IPS-20b (cell line): ENCODE measurements around the gene NDUFS4.

ENCODE experiments used
- H3K27ac ChIP-seq: one replicate; pipeline ENCODE4 v1.5.1; 2013; ENCODE audit warnings: low read length
- H3K27me3 ChIP-seq: 2 replicates; pipeline ENCODE4 v1.6.1; 2013; ENCODE audit warnings: mild to moderate bottlenecking, low read length, inconsistent platforms; ENCODE audit not compliant: insufficient read depth
- H3K36me3 ChIP-seq: 2 replicates; pipeline ENCODE4 v1.6.1; 2013; ENCODE audit warnings: low read depth, mild to moderate bottlenecking, inconsistent platforms, low read length, moderate library complexity; ENCODE audit not compliant: insufficient read depth
- H3K4me1 ChIP-seq: 2 replicates; pipeline ENCODE4 v1.6.1; 2013; ENCODE audit warnings: mild to moderate bottlenecking, control low read depth, inconsistent platforms, low read length, moderate library complexity; ENCODE audit not compliant: insufficient read depth
- H3K4me3 ChIP-seq: 2 replicates; pipeline ENCODE4 v1.5.1; 2013; ENCODE audit warnings: mild to moderate bottlenecking, low read length, inconsistent platforms
- H3K9ac ChIP-seq: 2 replicates; pipeline ENCODE4 v1.6.1; 2013; ENCODE audit warnings: low read depth, mild to moderate bottlenecking, inconsistent platforms, low read length, moderate library complexity
- H3K9me3 ChIP-seq: 2 replicates; pipeline ENCODE4 v1.6.1; 2013; ENCODE audit warnings: mild to moderate bottlenecking, low read depth, low read length, inconsistent platforms; ENCODE audit not compliant: insufficient read depth

The NDUFS4 gene

GRCh38 chr5:53549792-53550191 is 10.6 kb upstream of the NDUFS4 start:
- H3K4me1 ChIP-seq, result peaks cover 26% of the 10 kb centered on the region; the same call in 1 of the 2 replicates
- H3K36me3 ChIP-seq, result no peaks in the 10 kb centered on the region
- no peak overlapping the region for H3K4me3 ChIP-seq
- H3K9ac ChIP-seq, result no peak overlapping the region
- H3K27ac ChIP-seq, result no peak overlapping the region
- H3K27me3 ChIP-seq, result no peaks in the 10 kb centered on the region
- no peaks in the 10 kb centered on the region for H3K9me3 ChIP-seq

GRCh38 chr5:53552561-53552960 is 7.9 kb upstream of the NDUFS4 start:
- H3K9me3 ChIP-seq, result no peaks in the 10 kb centered on the region

DNA sequence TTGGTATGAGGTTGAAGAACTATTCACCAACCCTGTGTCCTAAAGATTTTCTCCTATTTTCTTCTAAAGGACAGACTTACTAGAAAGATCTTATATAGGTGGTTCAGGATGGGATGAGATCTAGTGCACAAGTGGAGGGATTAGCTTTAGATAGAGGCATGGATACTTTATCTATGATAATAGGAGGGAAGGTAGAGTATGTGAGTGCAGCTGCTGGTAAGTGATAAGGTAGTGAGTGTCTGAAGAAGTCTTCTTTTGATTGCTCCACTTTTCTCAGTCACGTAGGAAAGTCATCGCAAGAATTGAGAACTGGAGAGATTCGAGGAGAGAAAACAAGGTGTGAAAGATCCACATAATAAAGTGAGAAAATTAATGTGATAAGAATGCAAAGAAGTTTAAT is 6.0 kb upstream of the NDUFS4 start:
- Histone ChIP-seq H3K4me3 (no peak overlapping the region), H3K27ac (no peak overlapping the region)

More at GRCh38 chr5:53552561-53552960, 7.9 kb upstream of the NDUFS4 start:
- Histone ChIP-seq H3K36me3 (no peaks in the 10 kb centered on the region), H3K9ac (no peak overlapping the region), H3K4me3 (no peak overlapping the region), H3K27me3 (no peaks in the 10 kb centered on the region), H3K27ac (no peak overlapping the region), H3K4me1 (peaks cover under 1% of the 10 kb centered on the region; the same call in 1 of the 2 replicates)

DNA sequence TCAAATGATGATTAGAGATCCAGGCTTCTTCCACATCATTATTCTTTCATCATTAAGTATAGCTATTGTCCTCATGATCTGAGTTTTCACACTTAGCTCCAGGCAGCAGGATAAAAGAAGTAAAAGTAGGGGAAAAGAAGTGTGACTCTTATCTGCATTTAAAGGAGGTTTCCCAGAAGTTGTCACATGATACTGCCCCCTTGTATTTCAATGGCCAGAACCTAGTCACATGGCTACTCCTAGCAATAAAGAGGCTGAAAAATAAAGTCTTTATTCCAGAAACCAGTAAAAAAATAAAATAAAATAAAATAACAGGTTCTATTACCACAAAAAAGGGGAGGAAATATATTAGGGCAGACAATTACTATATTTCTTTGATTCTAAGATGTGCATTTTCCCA is 5.3 kb upstream of the NDUFS4 start:
- Histone ChIP-seq H3K9me3 (no peaks in the 10 kb centered on the region; the same call in 1 of the 2 replicates), H3K4me1 (peaks cover 1% of the 10 kb centered on the region; the same call in 1 of the 2 replicates), H3K27ac (no peak overlapping the region), H3K36me3 (no peaks in the 10 kb centered on the region), H3K27me3 (no peaks in the 10 kb centered on the region), H3K9ac (no peak overlapping the region), H3K4me3 (no peak overlapping the region)

More for the DNA sequence above, 6.0 kb upstream of the NDUFS4 start:
- H3K36me3 ChIP-seq, result no peaks in the 10 kb centered on the region
- no peaks in the 10 kb centered on the region; the same call in 1 of the 2 replicates for H3K9me3 ChIP-seq
- no peaks in the 10 kb centered on the region for H3K4me1 ChIP-seq
- no peaks in the 10 kb centered on the region for H3K27me3 ChIP-seq
- no peak overlapping the region for H3K9ac ChIP-seq

DNA sequence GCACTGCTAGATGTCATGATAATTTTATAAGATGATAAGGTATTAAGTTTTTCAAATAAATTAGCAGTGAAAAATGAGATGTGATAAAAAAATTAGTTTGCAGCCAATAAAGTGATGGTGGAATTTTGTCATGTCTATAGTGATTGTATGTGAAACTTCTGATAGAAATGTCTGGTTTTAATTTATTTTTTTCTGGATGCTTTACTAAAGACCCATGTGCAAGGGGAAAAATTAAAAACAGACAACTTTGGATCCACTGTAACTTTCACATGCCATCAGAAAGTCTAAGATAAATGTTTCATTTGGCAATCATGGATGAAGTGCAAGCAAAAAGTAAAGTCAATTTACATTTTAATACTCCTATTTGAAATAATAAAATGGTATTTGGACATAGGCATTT is 4.4 kb upstream of the NDUFS4 start:
- peaks cover 3% of the 10 kb centered on the region; the same call in 1 of the 2 replicates for H3K4me1 ChIP-seq
- no peaks in the 10 kb centered on the region for H3K27me3 ChIP-seq
- no peak overlapping the region for H3K4me3 ChIP-seq
- no peak overlapping the region for H3K9ac ChIP-seq
- H3K36me3 ChIP-seq, result no peaks in the 10 kb centered on the region
- no peaks in the 10 kb centered on the region; the same call in 1 of the 2 replicates for H3K9me3 ChIP-seq
- no peak overlapping the region for H3K27ac ChIP-seq

GRCh38 chr5:53557386-53557785 is 3.1 kb upstream of the NDUFS4 start:
- H3K27ac ChIP-seq, result no peak overlapping the region
- no peak overlapping the region for H3K9ac ChIP-seq
- H3K36me3 ChIP-seq, result no peaks in the 10 kb centered on the region
- H3K9me3 ChIP-seq, result no peaks in the 10 kb centered on the region; the same call in 1 of the 2 replicates
- H3K27me3 ChIP-seq, result no peaks in the 10 kb centered on the region
- no peak overlapping the region for H3K4me3 ChIP-seq
- peaks cover 9% of the 10 kb centered on the region; the same call in 1 of the 2 replicates for H3K4me1 ChIP-seq

GRCh38 chr5:53558966-53559365 is 1.5 kb upstream of the NDUFS4 start:
- Histone ChIP-seq H3K36me3 (no peaks in the 10 kb centered on the region), H3K9ac (no peak overlapping the region), H3K9me3 (no peaks in the 10 kb centered on the region; the same call in 1 of the 2 replicates), H3K27me3 (no peaks in the 10 kb centered on the region), H3K4me3 (no peak overlapping the region), H3K4me1 (peaks cover 9% of the 10 kb centered on the region; the same call in 1 of the 2 replicates), H3K27ac (no peak overlapping the region)

DNA sequence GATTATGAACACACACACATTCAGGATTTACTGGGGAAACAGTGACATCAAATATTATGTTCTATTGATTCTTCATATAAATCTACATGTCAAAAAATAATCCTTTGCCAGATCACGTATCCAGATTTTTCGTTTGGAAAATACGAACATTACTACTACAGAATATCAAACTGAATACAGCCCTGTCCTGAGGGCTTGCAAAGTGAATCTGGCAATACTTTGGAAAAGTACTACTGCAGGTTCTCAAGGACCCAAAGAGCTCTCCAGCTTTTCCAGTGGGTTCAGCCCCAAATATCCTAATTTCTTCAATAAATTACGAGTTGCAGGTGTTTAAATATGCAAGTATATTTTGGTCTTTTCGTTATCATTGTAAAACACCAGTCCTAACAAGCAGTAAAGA is 411 bp upstream of the NDUFS4 start:
- no peaks in the 10 kb centered on the region for H3K36me3 ChIP-seq
- peak overlapping the region; percentile 79 for H3K4me3 ChIP-seq
- peak overlapping the region; percentile 87; the same call in 1 of the 2 replicates for H3K9ac ChIP-seq
- H3K27ac ChIP-seq, result peak overlapping the region; percentile 3
- no peaks in the 10 kb centered on the region for H3K27me3 ChIP-seq
- H3K4me1 ChIP-seq, result peaks cover 9% of the 10 kb centered on the region; the same call in 1 of the 2 replicates
- no peaks in the 10 kb centered on the region; the same call in 1 of the 2 replicates for H3K9me3 ChIP-seq

- no peak overlapping the region for H3K4me3 ChIP-seq
- H3K27ac ChIP-seq, result no peak overlapping the region
- no peaks in the 10 kb centered on the region for H3K27me3 ChIP-seq
- no peak overlapping the region for H3K9ac ChIP-seq
- no peaks in the 10 kb centered on the region for H3K36me3 ChIP-seq
- H3K4me1 ChIP-seq, result no peaks in the 10 kb centered on the region; the same call in 1 of the 2 replicates
- no peaks in the 10 kb centered on the region for H3K9me3 ChIP-seq
Observed at GRCh38 chr5:53568401-53568800, 8.0 kb downstream of the NDUFS4 start.

DNA sequence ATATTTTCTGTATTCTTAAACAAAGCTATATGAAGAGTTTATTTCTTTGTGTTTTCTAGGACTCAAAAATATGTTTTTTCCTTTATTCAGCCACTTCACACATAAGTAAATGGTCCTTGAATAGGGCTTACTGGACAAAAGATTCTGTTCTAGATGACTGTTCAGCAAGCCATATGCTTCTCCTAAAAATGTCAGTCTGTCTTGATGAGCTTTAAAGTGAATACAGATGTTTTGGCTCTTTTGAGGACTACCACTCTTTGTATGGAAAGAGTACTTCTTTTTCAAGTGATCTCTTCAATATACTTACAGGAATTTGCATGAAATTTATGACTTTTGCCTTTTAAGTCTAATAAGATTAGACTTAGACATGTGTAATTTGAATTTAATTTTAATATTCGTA is 8.4 kb downstream of the NDUFS4 start:
- Histone ChIP-seq H3K9me3 (no peaks in the 10 kb centered on the region), H3K27me3 (no peaks in the 10 kb centered on the region), H3K4me1 (no peaks in the 10 kb centered on the region; the same call in 1 of the 2 replicates), H3K9ac (no peak overlapping the region), H3K4me3 (no peak overlapping the region), H3K36me3 (no peaks in the 10 kb centered on the region), H3K27ac (no peak overlapping the region)

GRCh38 chr5:53569453-53569852 is 9.0 kb downstream of the NDUFS4 start:
- Histone ChIP-seq H3K9ac (no peak overlapping the region), H3K9me3 (no peaks in the 10 kb centered on the region), H3K4me3 (no peak overlapping the region), H3K27me3 (no peaks in the 10 kb centered on the region), H3K27ac (no peak overlapping the region), H3K4me1 (no peaks in the 10 kb centered on the region; the same call in none of the 2 replicates), H3K36me3 (no peaks in the 10 kb centered on the region)

DNA sequence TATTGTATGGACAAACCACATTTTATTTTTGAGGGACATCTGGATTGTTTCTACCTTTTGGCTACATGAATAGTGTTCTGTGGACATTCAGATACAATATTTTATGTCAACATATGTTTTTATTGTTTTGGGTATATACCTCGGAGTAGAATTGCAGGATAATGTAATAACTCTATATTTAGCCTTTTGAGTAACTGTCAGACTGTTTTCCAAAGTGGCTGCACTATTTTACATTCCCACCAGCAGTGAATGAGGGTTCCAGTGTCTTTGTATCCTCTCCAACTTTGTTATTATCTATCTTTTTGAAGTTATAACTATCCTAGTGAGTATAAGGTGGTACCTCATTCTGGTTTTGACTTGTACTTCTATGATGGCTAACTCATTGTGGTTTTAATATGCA is 11.0 kb downstream of the NDUFS4 start:
- Histone ChIP-seq H3K27me3 (no peaks in the 10 kb centered on the region), H3K4me3 (no peak overlapping the region), H3K27ac (no peak overlapping the region), H3K36me3 (no peaks in the 10 kb centered on the region), H3K9me3 (no peaks in the 10 kb centered on the region), H3K9ac (no peak overlapping the region), H3K4me1 (peaks cover 3% of the 10 kb centered on the region)
